SK-N-SH treated with all-trans-retinoic acid at 6 μM for 48 hours (cell line): ENCODE data around the gene IFNA2.

Experiments
- ATAC-seq: fragments of 200-7000 bp; cut with Tn5 transposase; 3 replicates; pipeline ENCODE4 v1.9.1; 2020; ENCODE audit warnings: mild to moderate bottlenecking, moderate library complexity
- ARNTL ChIP-seq: fragments of 450-650 bp; formaldehyde crosslinking; IDR thresholded peaks from 2 replicates; pipeline ENCODE4 v1.5.0; 2020; ENCODE audit warnings: low read depth, mild to moderate bottlenecking, moderate library complexity, borderline replicate concordance
- ESRRG ChIP-seq: fragments of 250-450 bp; sonication (Bioruptor Pico); IDR thresholded peaks from 2 replicates; pipeline ENCODE4 v1.6.1; 2021; ENCODE audit warnings: mild to moderate bottlenecking
- GLIS3 ChIP-seq: fragments of 250-450 bp; sonication (Bioruptor Pico); IDR thresholded peaks from 2 replicates; pipeline ENCODE4 v1.5.0; 2020; ENCODE audit warnings: mild to moderate bottlenecking, moderate library complexity
- ISL1 ChIP-seq: fragments of 250-450 bp; sonication (Bioruptor Pico); IDR thresholded peaks from 2 replicates; pipeline ENCODE4 v2.1.2; 2022; ENCODE audit warnings: mild to moderate bottlenecking, moderate library complexity
- OSR1 ChIP-seq: fragments of 250-450 bp; sonication (Bioruptor Pico); IDR thresholded peaks from 2 replicates; pipeline ENCODE4 v1.8.0; 2022; ENCODE audit warnings: moderate library complexity, mild to moderate bottlenecking, inconsistent platforms
- PPARA ChIP-seq: fragments of 250-450 bp; sonication (Bioruptor Pico); IDR thresholded peaks from 2 replicates; pipeline ENCODE4 v1.5.0; 2020; ENCODE audit warnings: mild to moderate bottlenecking, borderline replicate concordance
- RARB ChIP-seq: fragments of 250-450 bp; sonication (Bioruptor Pico); IDR thresholded peaks from 2 replicates; pipeline ENCODE4 v1.8.0; 2021; ENCODE audit warnings: mild to moderate bottlenecking, moderate library complexity
- SNAI2 ChIP-seq: fragments of 250-450 bp; sonication (Bioruptor Pico); IDR thresholded peaks from 2 replicates; pipeline ENCODE4 v1.5.0; 2020; ENCODE audit warnings: mild to moderate bottlenecking, moderate library complexity
- TCF4 ChIP-seq: fragments of 250-450 bp; sonication (Bioruptor Pico); IDR thresholded peaks from 2 replicates; pipeline ENCODE4 v1.8.0; 2021; ENCODE audit warnings: mild to moderate bottlenecking, moderate library complexity, borderline replicate concordance
- ZC3H10 ChIP-seq: fragments of 250-450 bp; sonication (Bioruptor Pico); IDR thresholded peaks from 2 replicates; pipeline ENCODE4 v1.5.1; 2021; ENCODE audit warnings: mild to moderate bottlenecking, moderate library complexity
- ZFP3 ChIP-seq: fragments of 250-450 bp; sonication (Bioruptor Pico); IDR thresholded peaks from 2 replicates; pipeline ENCODE4 v1.5.0; 2020; ENCODE audit warnings: mild to moderate bottlenecking, moderate library complexity
- ZNF565 ChIP-seq: fragments of 450-650 bp; formaldehyde crosslinking; conservative IDR thresholded peaks from 2 replicates; pipeline ENCODE4 v1.5.0; 2020; ENCODE audit warnings: low read depth, mild to moderate bottlenecking, moderate library complexity
- ZNF70 ChIP-seq: fragments of 450-650 bp; formaldehyde crosslinking; IDR thresholded peaks from 2 replicates; pipeline ENCODE4 v1.5.0; 2020; ENCODE audit warnings: mild to moderate bottlenecking, moderate library complexity
- TF ChIP-seq, protein P1 (sequence below): fragments of 250-450 bp; sonication (Bioruptor Pico); IDR thresholded peaks from 2 replicates; pipeline ENCODE4 v1.5.1; 2021; ENCODE audit warnings: mild to moderate bottlenecking, moderate library complexity
- TF ChIP-seq, protein P2 (sequence below): fragments of 250-450 bp; sonication (Bioruptor Pico); IDR thresholded peaks from 2 replicates; pipeline ENCODE4 v1.8.0; 2020; ENCODE audit warnings: mild to moderate bottlenecking, moderate library complexity, borderline replicate concordance
- TF ChIP-seq, protein P3 (sequence below): fragments of 250-450 bp; sonication (Bioruptor Pico); IDR thresholded peaks from 2 replicates; pipeline ENCODE4 v1.5.1; 2020; ENCODE audit warnings: low read depth, mild to moderate bottlenecking, moderate library complexity
- TF ChIP-seq, protein P4 (sequence below): fragments of 250-450 bp; sonication (Bioruptor Pico); IDR thresholded peaks from 2 replicates; pipeline ENCODE4 v1.5.0; 2020; ENCODE audit warnings: mild to moderate bottlenecking, moderate library complexity

IFNA2 gene

DNA sequence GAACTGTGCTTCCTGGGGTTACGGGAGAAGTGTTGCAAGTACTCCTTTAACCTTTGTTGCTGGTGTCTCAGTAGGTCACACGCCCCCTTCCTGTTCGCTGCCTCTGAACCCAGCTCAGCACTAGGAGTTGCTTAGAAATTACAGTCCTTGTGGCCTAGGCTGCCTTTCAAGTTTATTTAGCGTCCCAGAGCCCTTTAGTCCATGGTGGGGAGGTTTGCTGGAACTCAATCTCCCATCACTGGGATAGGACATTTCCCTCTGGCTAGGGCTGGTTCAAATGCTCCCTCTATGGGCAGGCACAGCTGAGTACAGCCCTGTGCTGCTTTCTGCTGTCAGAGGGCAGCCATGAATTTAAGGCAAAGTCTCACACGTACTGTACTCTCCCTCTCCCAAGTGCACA lies 28.4 kb upstream of the IFNA2 start:
- TF ChIP-seq TCF4 (CRISPR knock-in tag) (no peak), SNAI2 (no peak), GLIS3 (CRISPR knock-in tag) (no peak)
- TF ChIP-seq, protein P1, sequence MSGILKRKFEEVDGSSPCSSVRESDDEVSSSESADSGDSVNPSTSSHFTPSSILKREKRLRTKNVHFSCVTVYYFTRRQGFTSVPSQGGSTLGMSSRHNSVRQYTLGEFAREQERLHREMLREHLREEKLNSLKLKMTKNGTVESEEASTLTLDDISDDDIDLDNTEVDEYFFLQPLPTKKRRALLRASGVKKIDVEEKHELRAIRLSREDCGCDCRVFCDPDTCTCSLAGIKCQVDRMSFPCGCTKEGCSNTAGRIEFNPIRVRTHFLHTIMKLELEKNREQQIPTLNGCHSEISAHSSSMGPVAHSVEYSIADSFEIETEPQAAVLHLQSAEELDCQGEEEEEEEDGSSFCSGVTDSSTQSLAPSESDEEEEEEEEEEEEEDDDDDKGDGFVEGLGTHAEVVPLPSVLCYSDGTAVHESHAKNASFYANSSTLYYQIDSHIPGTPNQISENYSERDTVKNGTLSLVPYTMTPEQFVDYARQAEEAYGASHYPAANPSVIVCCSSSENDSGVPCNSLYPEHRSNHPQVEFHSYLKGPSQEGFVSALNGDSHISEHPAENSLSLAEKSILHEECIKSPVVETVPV (CRISPR knock-in tag) = no peak
- peak; percentile 79 for ATAC-seq

DNA sequence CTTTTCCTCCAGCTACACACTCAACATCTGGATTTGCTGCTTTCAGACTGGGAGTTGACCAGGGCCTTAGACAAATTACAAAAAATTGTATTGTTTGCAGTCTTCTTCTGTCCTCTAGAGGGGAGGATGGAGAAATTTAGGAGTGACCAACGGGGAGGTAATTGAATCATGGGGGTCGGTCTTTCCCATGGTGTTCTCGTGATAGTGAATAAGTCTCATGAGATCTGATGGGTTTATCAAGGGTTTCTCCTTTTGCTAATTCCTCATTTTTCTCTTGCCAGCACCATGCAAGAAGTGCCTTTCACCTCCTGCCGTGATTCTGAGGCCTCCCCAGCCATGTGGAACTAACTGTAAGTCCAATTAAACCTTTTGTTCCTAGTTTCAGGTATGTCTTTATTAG lies 28.0 kb upstream of the IFNA2 start:
- TF ChIP-seq ZNF565 (CRISPR knock-in tag) (no peak), GLIS3 (CRISPR knock-in tag) (no peak), OSR1 (CRISPR knock-in tag) (no peak), PPARA (CRISPR knock-in tag) (no peak), ZFP3 (CRISPR knock-in tag) (no peak), ZC3H10 (no peak), SNAI2 (no peak), ZNF70 (CRISPR knock-in tag) (no peak), ISL1 (CRISPR knock-in tag) (no peak), ESRRG (CRISPR knock-in tag) (no peak)
- TF ChIP-seq, protein P2, sequence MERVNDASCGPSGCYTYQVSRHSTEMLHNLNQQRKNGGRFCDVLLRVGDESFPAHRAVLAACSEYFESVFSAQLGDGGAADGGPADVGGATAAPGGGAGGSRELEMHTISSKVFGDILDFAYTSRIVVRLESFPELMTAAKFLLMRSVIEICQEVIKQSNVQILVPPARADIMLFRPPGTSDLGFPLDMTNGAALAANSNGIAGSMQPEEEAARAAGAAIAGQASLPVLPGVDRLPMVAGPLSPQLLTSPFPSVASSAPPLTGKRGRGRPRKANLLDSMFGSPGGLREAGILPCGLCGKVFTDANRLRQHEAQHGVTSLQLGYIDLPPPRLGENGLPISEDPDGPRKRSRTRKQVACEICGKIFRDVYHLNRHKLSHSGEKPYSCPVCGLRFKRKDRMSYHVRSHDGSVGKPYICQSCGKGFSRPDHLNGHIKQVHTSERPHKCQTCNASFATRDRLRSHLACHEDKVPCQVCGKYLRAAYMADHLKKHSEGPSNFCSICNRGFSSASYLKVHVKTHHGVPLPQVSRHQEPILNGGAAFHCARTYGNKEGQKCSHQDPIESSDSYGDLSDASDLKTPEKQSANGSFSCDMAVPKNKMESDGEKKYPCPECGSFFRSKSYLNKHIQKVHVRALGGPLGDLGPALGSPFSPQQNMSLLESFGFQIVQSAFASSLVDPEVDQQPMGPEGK (CRISPR knock-in tag) = no peak
- TF ChIP-seq, protein P1 (CRISPR knock-in tag) = no peak
- TF ChIP-seq, protein P3, sequence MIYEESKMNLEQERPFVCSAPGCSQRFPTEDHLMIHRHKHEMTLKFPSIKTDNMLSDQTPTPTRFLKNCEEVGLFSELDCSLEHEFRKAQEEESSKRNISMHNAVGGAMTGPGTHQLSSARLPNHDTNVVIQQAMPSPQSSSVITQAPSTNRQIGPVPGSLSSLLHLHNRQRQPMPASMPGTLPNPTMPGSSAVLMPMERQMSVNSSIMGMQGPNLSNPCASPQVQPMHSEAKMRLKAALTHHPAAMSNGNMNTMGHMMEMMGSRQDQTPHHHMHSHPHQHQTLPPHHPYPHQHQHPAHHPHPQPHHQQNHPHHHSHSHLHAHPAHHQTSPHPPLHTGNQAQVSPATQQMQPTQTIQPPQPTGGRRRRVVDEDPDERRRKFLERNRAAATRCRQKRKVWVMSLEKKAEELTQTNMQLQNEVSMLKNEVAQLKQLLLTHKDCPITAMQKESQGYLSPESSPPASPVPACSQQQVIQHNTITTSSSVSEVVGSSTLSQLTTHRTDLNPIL (CRISPR knock-in tag) = no peak
- TF ChIP-seq, protein P4, sequence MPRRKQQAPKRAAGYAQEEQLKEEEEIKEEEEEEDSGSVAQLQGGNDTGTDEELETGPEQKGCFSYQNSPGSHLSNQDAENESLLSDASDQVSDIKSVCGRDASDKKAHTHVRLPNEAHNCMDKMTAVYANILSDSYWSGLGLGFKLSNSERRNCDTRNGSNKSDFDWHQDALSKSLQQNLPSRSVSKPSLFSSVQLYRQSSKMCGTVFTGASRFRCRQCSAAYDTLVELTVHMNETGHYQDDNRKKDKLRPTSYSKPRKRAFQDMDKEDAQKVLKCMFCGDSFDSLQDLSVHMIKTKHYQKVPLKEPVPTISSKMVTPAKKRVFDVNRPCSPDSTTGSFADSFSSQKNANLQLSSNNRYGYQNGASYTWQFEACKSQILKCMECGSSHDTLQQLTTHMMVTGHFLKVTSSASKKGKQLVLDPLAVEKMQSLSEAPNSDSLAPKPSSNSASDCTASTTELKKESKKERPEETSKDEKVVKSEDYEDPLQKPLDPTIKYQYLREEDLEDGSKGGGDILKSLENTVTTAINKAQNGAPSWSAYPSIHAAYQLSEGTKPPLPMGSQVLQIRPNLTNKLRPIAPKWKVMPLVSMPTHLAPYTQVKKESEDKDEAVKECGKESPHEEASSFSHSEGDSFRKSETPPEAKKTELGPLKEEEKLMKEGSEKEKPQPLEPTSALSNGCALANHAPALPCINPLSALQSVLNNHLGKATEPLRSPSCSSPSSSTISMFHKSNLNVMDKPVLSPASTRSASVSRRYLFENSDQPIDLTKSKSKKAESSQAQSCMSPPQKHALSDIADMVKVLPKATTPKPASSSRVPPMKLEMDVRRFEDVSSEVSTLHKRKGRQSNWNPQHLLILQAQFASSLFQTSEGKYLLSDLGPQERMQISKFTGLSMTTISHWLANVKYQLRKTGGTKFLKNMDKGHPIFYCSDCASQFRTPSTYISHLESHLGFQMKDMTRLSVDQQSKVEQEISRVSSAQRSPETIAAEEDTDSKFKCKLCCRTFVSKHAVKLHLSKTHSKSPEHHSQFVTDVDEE (CRISPR knock-in tag) = no peak
- TF ChIP-seq, all 23 proteins: peak for 0
- no peak for ATAC-seq

DNA sequence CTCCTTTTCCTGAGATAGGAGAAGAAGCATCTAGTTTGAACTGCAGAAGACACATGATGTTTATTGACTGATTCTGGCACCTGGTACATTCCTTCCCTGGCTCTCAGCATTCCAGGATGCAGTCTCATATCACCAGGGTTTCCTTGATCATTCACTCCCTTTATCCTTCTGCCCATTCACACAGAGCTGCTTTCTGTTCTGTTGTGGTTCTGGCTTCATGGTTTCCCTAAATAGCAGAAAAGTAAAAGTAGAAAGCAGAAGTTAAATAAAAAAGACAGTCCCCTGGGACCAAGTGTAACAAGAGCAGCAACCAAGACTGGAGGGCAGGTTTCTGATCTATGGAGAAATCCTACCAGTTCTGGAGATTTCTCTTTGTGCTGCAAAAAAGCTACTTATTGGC lies 26.9 kb upstream of the IFNA2 start:
- TF ChIP-seq, protein P3 (CRISPR knock-in tag) = no peak
- TF ChIP-seq SNAI2 (no peak), GLIS3 (CRISPR knock-in tag) (no peak), ARNTL (CRISPR knock-in tag) (no peak), RARB (no peak), ZC3H10 (no peak)
- TF ChIP-seq, protein P2 (CRISPR knock-in tag) = no peak
- TF ChIP-seq, protein P4 (CRISPR knock-in tag) = no peak

More for the DNA sequence above, 26.9 kb upstream of the IFNA2 start:
- no peak for ATAC-seq
